Dermis blood vessel endothelial cell (primary cell): ENCODE data around the gene HEXA. TPM values are rescaled to one million over a fixed set of nuclear protein-coding genes. Genes with fewer than 3 reads are reported as not detected.

ENCODE experiments used
- DNase-seq: peaks from one replicate; pipeline ENCODE4 v3.0.0; 2010
- total RNA-seq: library from RNA; depleted of rRNA; stranded (reverse); fragments of >200 nt; gene quantifications from 2 replicates; pipeline ENCODE4 v1.2.3, GENCODE V29; 2014

Gene HEXA
- total RNA-seq, 1 donor from 2014 or later: 72.8 TPM

GRCh38 chr15:72318408-72318942 lies 57.3 kb downstream of the HEXA start:
- no peak for DNase-seq

- DNase-seq: no peak
Observed at GRCh38 chr15:72315706-72316370, 60.0 kb downstream of the HEXA start.

DNA sequence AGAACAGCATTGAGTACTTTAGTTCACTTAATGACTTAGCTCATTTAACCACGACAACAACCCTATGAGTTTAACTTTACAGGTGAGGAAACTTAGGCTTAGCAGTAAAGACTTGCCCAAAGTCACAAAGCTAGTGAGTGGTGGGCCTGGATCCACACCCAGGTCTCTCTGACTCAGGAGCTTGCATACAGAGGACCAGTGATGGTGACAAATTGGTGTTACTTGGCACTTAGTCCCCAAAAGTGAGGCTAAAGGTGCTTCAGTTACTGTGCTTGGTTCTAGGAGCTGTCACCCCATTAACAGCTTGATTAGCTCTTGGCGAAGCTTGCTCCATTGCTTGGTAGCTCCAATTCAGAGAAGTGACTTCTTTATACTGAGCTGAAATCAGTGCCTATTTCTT lies 61.9 kb downstream of the HEXA start:
- no peak for DNase-seq

GRCh38 chr15:72313448-72313840 lies 62.4 kb downstream of the HEXA start:
- DNase-seq: no peak

GRCh38 chr15:72312605-72313447 lies 63.0 kb downstream of the HEXA start:
- DNase-seq: peak; percentile 82

DNA sequence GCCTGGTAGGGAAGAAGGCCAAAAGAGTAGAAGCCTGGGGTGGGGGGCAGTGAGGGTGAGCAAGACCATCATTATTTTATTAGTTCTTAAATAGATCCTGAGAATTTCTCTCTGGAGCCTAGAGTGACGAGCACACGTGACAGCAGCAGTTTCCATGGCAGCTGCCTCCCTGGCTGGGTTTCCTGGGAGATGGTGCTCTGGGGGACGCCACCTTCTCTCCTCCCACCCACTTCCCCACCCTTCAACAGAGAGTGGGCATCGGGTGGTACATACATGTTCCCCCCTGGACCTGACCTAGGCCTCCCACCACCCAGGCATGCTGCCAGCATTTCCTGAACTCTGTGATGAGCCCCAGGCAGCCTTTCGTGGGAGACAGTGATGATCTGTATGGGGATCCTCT lies 68.8 kb downstream of the HEXA start:
- DNase-seq: no peak

DNA sequence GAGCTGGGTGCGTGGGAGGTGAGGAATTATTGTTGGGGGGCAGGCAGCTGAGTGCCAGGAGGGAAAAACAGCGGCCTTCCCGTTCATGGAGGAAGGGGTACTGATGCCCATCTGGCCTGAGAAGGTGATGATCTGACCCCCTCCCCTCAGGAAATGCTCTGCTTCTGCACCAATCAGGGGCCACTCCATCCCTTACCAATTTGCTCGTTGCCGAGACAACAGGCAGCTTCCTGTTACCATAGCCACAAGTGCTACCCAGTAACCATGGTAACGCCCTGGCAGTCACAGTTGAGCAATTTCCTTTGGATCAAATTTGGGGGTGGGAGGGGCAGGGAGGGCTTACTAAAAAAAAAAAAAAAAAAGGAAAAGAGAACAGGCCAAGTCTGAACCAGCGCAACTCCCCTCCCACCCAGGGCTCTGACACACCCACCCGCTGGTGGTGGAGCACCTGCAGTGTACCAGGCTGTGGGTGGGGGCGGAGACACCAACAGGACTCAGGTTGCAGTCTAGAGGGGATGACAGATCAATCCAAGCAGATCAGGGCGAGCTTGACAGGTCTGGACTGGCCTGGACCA lies 69.5 kb downstream of the HEXA start:
- DNase-seq: peak; percentile 23

GRCh38 chr15:72304596-72304995 lies 71.2 kb downstream of the HEXA start:
- no peak for DNase-seq

GRCh38 chr15:72302955-72303354 lies 72.9 kb downstream of the HEXA start:
- DNase-seq: no peak

Other genes with a start within 250 kb of the HEXA start
- 0.14 and 0.17 TPM in 2 replicates for gene GRAMD2A, start 178.2 kb downstream of the HEXA start, total RNA-seq
- 714 and 1,526 TPM in 2 replicates for gene PKM, start 144.8 kb downstream of the HEXA start, total RNA-seq
- 11.4 and 15.7 TPM in 2 replicates for gene PARP6, start 103.5 kb downstream of the HEXA start, total RNA-seq
- gene CELF6, start 55.9 kb downstream of the HEXA start, total RNA-seq: 0.17 TPM in 1 of 2 replicates, not detected in the other
- not detected in 2 replicates for gene TMEM202, start 22.3 kb upstream of the HEXA start, total RNA-seq
- 38.6 and 50.4 TPM in 2 replicates for gene ARIH1, start 98.3 kb upstream of the HEXA start, total RNA-seq